SK-N-SH (cell line): ENCODE results near the gene CELF2. TPM values are rescaled to one million over a fixed set of nuclear protein-coding genes. Genes with fewer than 3 reads are reported as not detected.
"Not testable (repeated sequence)": the region's sequence is repeated elsewhere in the genome, so short reads cannot be mapped to it uniquely, and the experiment has no call there.

ENCODE experiments used
- CTCF ChIA-PET: fragments of 300-600, 350-600 bp; formaldehyde crosslinking; extraction: SDS; loops from one replicate; lab custom pipeline; 2021; lab: Yijun Ruan, JAX
- POLR2A ChIA-PET: fragments of 350-600 bp; sonication (Branson Sonifier 250); formaldehyde crosslinking; extraction: SDS; loops from one replicate; lab custom pipeline; 2020; ENCODE audit warnings: antibody characterized with exemption, inconsistent platforms; lab: Yijun Ruan, JAX
- DNase-seq: peaks from one replicate; pipeline ENCODE4 v3.0.0; 2012
- H2AFZ ChIP-seq: fragments of 200-600 bp; sonication (generic); 2 replicates; pipeline ENCODE4 v1.8.1; 2016; ENCODE audit warnings: antibody characterized with exemption, mild to moderate bottlenecking, low read depth
- H3F3A ChIP-seq: fragments of 200-600 bp; sonication (generic); replicated peaks from 2 replicates; pipeline ENCODE3; 2016; ENCODE audit warnings: antibody characterized with exemption, mild to moderate bottlenecking; ENCODE audit not compliant: insufficient read depth
- H3K27ac ChIP-seq, 2 experiments: fragments of 200-500 bp in 1 of 2; fragments of 200-600 bp in 1 of 2; sonication (Bioruptor generic) in 1 of 2; sonication (generic), shearing (Covaris generic) in 1 of 2; 2 replicates each; pipeline versions ENCODE4 v1.5.1 to v1.6.1; 2014 to 2016; ENCODE audit warnings: low read depth in 2 of 2, inconsistent platforms in 1 of 2, low read length in 1 of 2, mild to moderate bottlenecking in 1 of 2, mixed read lengths in 1 of 2
- H3K27me3 ChIP-seq: fragments of 200-600 bp; sonication (generic), shearing (Covaris generic); 2 replicates; pipeline ENCODE4 v1.6.1; 2016; ENCODE audit warnings: mixed run types; ENCODE audit not compliant: insufficient read depth
- H3K36me3 ChIP-seq, 2 experiments: fragments of 200-500 bp in 1 of 2; fragments of 200-600 bp in 1 of 2; sonication (Bioruptor generic) in 1 of 2; sonication (generic) in 1 of 2; replicated peaks in 1 of 2; 2 replicates each; pipeline versions ENCODE3 to v1.5.1; 2014 to 2016; ENCODE audit warnings: low read length in 1 of 2, mild to moderate bottlenecking in 1 of 2; ENCODE audit not compliant: insufficient read depth in 2 of 2, control insufficient read depth in 1 of 2
- H3K4me1 ChIP-seq, 2 experiments: fragments of 200-500 bp in 1 of 2; fragments of 200-600 bp in 1 of 2; sonication (Bioruptor generic) in 1 of 2; sonication (generic), shearing (Covaris generic) in 1 of 2; 2 replicates each; pipeline versions ENCODE4 v1.5.1 to v1.6.1; 2014 to 2016; ENCODE audit warnings: low read depth in 1 of 2, low read length in 1 of 2, mixed run types in 1 of 2; ENCODE audit not compliant: insufficient read depth in 2 of 2, control insufficient read depth in 1 of 2
- H3K4me2 ChIP-seq: fragments of 200-600 bp; sonication (generic), shearing (Covaris generic); 2 replicates; pipeline ENCODE4 v1.6.1; 2017; ENCODE audit warnings: mixed run types
- H3K4me3 ChIP-seq, 2 experiments: fragments of 200-500 bp in 1 of 2; fragments of 200-600 bp in 1 of 2; sonication (Bioruptor generic) in 1 of 2; sonication (generic), shearing (Covaris generic) in 1 of 2; 2 replicates each; pipeline versions ENCODE4 v1.5.1 to v1.8.1; 2014 to 2016; ENCODE audit warnings: low read depth in 2 of 2, inconsistent platforms in 1 of 2, low read length in 1 of 2, mild to moderate bottlenecking in 1 of 2, mixed read lengths in 1 of 2, moderate library complexity in 1 of 2
- H3K79me2 ChIP-seq: fragments of 200-600 bp; sonication (generic); 2 replicates; pipeline ENCODE4 v1.8.1; 2017; ENCODE audit warnings: mild to moderate bottlenecking; ENCODE audit not compliant: insufficient read depth
- H3K9ac ChIP-seq: fragments of 200-600 bp; sonication (generic); 2 replicates; pipeline ENCODE4 v1.6.1; 2017; ENCODE audit warnings: mixed run types
- H3K9me2 ChIP-seq: fragments of 200-600 bp; sonication (generic); 2 replicates; pipeline ENCODE4 v1.6.1; 2017; ENCODE audit warnings: mixed run types
- H3K9me3 ChIP-seq: fragments of 200-600 bp; sonication (generic); 2 replicates; pipeline ENCODE4 v1.6.1; 2017; ENCODE audit warnings: mixed run types, mild to moderate bottlenecking, moderate library complexity
- H4K20me1 ChIP-seq: fragments of 200-600 bp; sonication (generic); 2 replicates; pipeline ENCODE4 v1.6.1; 2017; ENCODE audit warnings: mild to moderate bottlenecking, mixed run types; ENCODE audit not compliant: insufficient read depth
- EP300 ChIP-seq, 2 experiments: IDR thresholded peaks; 2 replicates each; pipeline versions ENCODE4 v1.4.0 to v1.6.1; 2012; ENCODE audit warnings: borderline replicate concordance in 1 of 2, low read depth in 1 of 2, low read length in 1 of 2
- EZH2phosphoT487 ChIP-seq: fragments of 200-600 bp; sonication (generic); IDR thresholded peaks from 2 replicates; pipeline ENCODE4 v1.6.1; 2017; ENCODE audit warnings: low read depth, mixed run types, mild to moderate bottlenecking, antibody characterized with exemption, moderate library complexity, borderline replicate concordance
- FOSL2 ChIP-seq: IDR thresholded peaks from 2 replicates; pipeline ENCODE4 v1.4.0; 2012; ENCODE audit warnings: low read depth, mild to moderate bottlenecking, moderate library complexity, borderline replicate concordance
- FOXM1 ChIP-seq: IDR thresholded peaks from 2 replicates; pipeline ENCODE4 v1.4.0; 2012; ENCODE audit warnings: low read depth, mild to moderate bottlenecking
- MEF2A ChIP-seq: IDR thresholded peaks from 2 replicates; pipeline ENCODE4 v1.4.0; 2012; ENCODE audit warnings: low read depth, borderline replicate concordance
- MXI1 ChIP-seq: IDR thresholded peaks from 2 replicates; pipeline ENCODE4 v1.6.1; 2012; ENCODE audit warnings: mild to moderate bottlenecking, low read depth, low read length, improper control_type of control experiment
- NFIC ChIP-seq: IDR thresholded peaks from 2 replicates; pipeline ENCODE4 v1.4.0; 2012; ENCODE audit warnings: borderline replicate concordance
- NRF1 ChIP-seq: IDR thresholded peaks from 2 replicates; pipeline ENCODE4 v1.6.1; 2012; ENCODE audit warnings: low read depth, mild to moderate bottlenecking, low read length
- POLR2AphosphoS5 ChIP-seq: IDR thresholded peaks from 2 replicates; pipeline ENCODE4 v1.6.1; 2012; ENCODE audit warnings: low read depth, low read length
- RAD21 ChIP-seq: IDR thresholded peaks from 2 replicates; pipeline ENCODE4 v1.6.1; 2012; ENCODE audit warnings: mild to moderate bottlenecking, low read length
- RCOR1 ChIP-seq: fragments of 150-350 bp; IDR thresholded peaks from 2 replicates; pipeline ENCODE4 v1.6.1; 2017; ENCODE audit warnings: antibody characterized with exemption, low read length
- TAF1 ChIP-seq: IDR thresholded peaks from 2 replicates; pipeline ENCODE4 v1.6.1; 2012; ENCODE audit warnings: low read depth, mild to moderate bottlenecking, low read length, moderate library complexity, borderline replicate concordance
- TEAD4 ChIP-seq: IDR thresholded peaks from 2 replicates; pipeline ENCODE4 v1.4.0; 2012; ENCODE audit warnings: mild to moderate bottlenecking, borderline replicate concordance; ENCODE audit not compliant: insufficient read depth
- WGBS: methylation state at CpG from one replicate; pipeline ENCODE4 v1.1.6; 2017; ENCODE audit warnings: low lambda C conversion rate; 5-methylcytosine and 5-hydroxymethylcytosine counted together
- polyA plus RNA-seq, 3 experiments: library from polyadenylated mRNA; depleted of rRNA; stranded (reverse); fragments of >200 nt; gene quantifications; 2 replicates each; pipeline ENCODE4 v1.2.3, GENCODE V29; 2012
- TF ChIP-seq, protein P1 (sequence below): IDR thresholded peaks from 2 replicates; pipeline ENCODE4; 2012
- TF ChIP-seq, protein P2 (sequence below): IDR thresholded peaks from 2 replicates; pipeline ENCODE4 v1.4.0; 2012; ENCODE audit warnings: low read depth, borderline replicate concordance
- TF ChIP-seq, protein P3 (sequence below): IDR thresholded peaks from 2 replicates; pipeline ENCODE4 v1.4.0; 2012; ENCODE audit warnings: low read depth

Gene CELF2
- polyA plus RNA-seq, 1 of the 3 experiments (the other 2 are of a cell fraction): 0.03 TPM

- no peak overlapping the region for H3K9ac ChIP-seq
- POLR2A ChIA-PET: no interaction called here
- no peaks in the 10 kb centered on the region for H3F3A ChIP-seq
- no peaks in the 10 kb centered on the region for H3K36me3 ChIP-seq
- no peak overlapping the region for H2AFZ ChIP-seq
- no peaks in the 10 kb centered on the region for H3K79me2 ChIP-seq
- H3K27ac ChIP-seq: no peak overlapping the region
- CTCF ChIA-PET: no interaction called here
- no peaks in the 10 kb centered on the region for H3K27me3 ChIP-seq
- 11% methylated on average over 7 of the region's 7 CpGs for whole genome bisulfite sequencing
- no peaks in the 10 kb centered on the region for H3K9me2 ChIP-seq
- DNase-seq: no peak
- no peaks in the 10 kb centered on the region for H3K9me3 ChIP-seq
- no peaks in the 10 kb centered on the region for H4K20me1 ChIP-seq
- H3K4me3 ChIP-seq: no peak overlapping the region
- TF ChIP-seq EP300 (IDR thresholded peaks at IDR 0.05; ENCODE audit: borderline replicate concordance in 1 of 2, low read depth in 1 of 2, low read length in 1 of 2) (no peak), POLR2AphosphoS5 (no peak), TEAD4 (no peak)
- H3K4me1 ChIP-seq: no peaks in the 10 kb centered on the region
- no peak overlapping the region for H3K4me2 ChIP-seq
Measured at GRCh38 chr10:10996966-10997620, 20.6 kb upstream of the CELF2 start.

- H3K27me3 ChIP-seq, H3K9me3 ChIP-seq, DNase-seq, H3K79me2 ChIP-seq, POLR2A ChIA-PET, H3K4me2 ChIP-seq, H3K9me2 ChIP-seq, H3K9ac ChIP-seq, H2AFZ ChIP-seq, H3K4me3 ChIP-seq, H3F3A ChIP-seq, H3K27ac ChIP-seq, H3K4me1 ChIP-seq, H3K36me3 ChIP-seq, CTCF ChIA-PET, H4K20me1 ChIP-seq: not testable (repeated sequence)
- 37% methylated on average over 4 of the region's 4 CpGs for WGBS
Measured at GRCh38 chr10:10999501-10999900, 18.2 kb upstream of the CELF2 start.

DNA sequence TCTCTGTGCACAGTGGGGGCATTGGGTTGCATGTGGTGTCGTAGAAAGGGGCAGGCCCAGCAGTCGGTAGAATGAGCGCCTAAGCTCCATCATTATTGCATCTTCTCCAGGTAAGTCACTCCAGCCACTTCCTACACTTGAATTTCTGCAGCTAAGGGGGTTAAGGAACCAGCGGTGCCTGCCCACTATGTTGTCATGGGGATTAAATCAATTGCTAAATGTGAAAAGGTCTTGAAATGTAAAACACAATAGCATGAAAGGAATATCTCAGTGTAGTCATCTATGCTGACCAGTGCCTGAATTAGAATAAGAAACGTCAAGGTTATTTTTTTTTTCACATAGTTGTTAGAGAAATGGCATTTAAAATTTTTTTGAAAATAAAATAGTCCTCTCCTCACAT, 15.2 kb upstream of the CELF2 start:
- Histone ChIP-seq H3K27me3 (no peaks in the 10 kb centered on the region), H3K4me3 (no peak overlapping the region), H3K9me2 (no peaks in the 10 kb centered on the region), H3K4me2 (no peak overlapping the region), H3K79me2 (no peaks in the 10 kb centered on the region), H3K27ac (no peak overlapping the region), H3K36me3 (no peaks in the 10 kb centered on the region), H3F3A (no peaks in the 10 kb centered on the region), H2AFZ (no peak overlapping the region), H3K9ac (no peak overlapping the region)
- WGBS: 14% methylated on average over 5 of the region's 5 CpGs
- DNase-seq: no peak
- CTCF ChIA-PET: no interaction called here
- POLR2A ChIA-PET: no interaction called here
- TF ChIP-seq EZH2phosphoT487 (no peak), FOSL2 (no peak), POLR2AphosphoS5 (no peak), MXI1 (no peak), RAD21 (no peak), NFIC (no peak), FOXM1 (no peak), RCOR1 (no peak), MEF2A (no peak), NRF1 (no peak), TAF1 (no peak)
- TF ChIP-seq, protein P1, sequence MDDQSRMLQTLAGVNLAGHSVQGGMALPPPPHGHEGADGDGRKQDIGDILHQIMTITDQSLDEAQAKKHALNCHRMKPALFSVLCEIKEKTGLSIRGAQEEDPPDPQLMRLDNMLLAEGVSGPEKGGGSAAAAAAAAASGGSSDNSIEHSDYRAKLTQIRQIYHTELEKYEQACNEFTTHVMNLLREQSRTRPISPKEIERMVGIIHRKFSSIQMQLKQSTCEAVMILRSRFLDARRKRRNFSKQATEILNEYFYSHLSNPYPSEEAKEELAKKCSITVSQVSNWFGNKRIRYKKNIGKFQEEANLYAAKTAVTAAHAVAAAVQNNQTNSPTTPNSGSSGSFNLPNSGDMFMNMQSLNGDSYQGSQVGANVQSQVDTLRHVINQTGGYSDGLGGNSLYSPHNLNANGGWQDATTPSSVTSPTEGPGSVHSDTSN: no peak
- TF ChIP-seq, protein P2, sequence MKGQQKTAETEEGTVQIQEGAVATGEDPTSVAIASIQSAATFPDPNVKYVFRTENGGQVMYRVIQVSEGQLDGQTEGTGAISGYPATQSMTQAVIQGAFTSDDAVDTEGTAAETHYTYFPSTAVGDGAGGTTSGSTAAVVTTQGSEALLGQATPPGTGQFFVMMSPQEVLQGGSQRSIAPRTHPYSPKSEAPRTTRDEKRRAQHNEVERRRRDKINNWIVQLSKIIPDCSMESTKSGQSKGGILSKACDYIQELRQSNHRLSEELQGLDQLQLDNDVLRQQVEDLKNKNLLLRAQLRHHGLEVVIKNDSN: no peak
- TF ChIP-seq, protein P3, sequence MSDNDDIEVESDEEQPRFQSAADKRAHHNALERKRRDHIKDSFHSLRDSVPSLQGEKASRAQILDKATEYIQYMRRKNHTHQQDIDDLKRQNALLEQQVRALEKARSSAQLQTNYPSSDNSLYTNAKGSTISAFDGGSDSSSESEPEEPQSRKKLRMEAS: no peak
- TF ChIP-seq, all 33 proteins: peak for 0
- no peaks in the 10 kb centered on the region for H3K9me3 ChIP-seq
- H4K20me1 ChIP-seq: no peaks in the 10 kb centered on the region
- H3K4me1 ChIP-seq: no peaks in the 10 kb centered on the region
